Ovary (tissue), 3 donors: ENCODE measurements around the gene PTPN18.

Experiments used
- EP300 ChIP-seq: sonication (generic); formaldehyde crosslinking; IDR thresholded peaks from one replicate; pipeline ENCODE4 v1.6.1; 2017; ENCODE audit warnings: antibody characterized with exemption
- POLR2A ChIP-seq: fragments of 450-650 bp; IDR thresholded peaks from one replicate; pipeline ENCODE4 v1.6.1; 2017; ENCODE audit warnings: antibody characterized with exemption, mild to moderate bottlenecking, moderate library complexity
- TF ChIP-seq, protein P1 (sequence below), 3 donors: fragments of 450-650 bp in 2 of 3; fragments of 200-600 bp in 1 of 3; IDR thresholded peaks; one replicate each; pipeline versions ENCODE4 v1.5.1 to v1.8.0; 2016 to 2022; ENCODE audit warnings: antibody characterized with exemption in 3 of 3, mild to moderate bottlenecking in 1 of 3
- donor health status: DM: no; HTN: no; CAD: no.

GRCh38 chr2:130391058-130391871, 35.4 kb downstream of the PTPN18 start:
- TF ChIP-seq, protein P1, sequence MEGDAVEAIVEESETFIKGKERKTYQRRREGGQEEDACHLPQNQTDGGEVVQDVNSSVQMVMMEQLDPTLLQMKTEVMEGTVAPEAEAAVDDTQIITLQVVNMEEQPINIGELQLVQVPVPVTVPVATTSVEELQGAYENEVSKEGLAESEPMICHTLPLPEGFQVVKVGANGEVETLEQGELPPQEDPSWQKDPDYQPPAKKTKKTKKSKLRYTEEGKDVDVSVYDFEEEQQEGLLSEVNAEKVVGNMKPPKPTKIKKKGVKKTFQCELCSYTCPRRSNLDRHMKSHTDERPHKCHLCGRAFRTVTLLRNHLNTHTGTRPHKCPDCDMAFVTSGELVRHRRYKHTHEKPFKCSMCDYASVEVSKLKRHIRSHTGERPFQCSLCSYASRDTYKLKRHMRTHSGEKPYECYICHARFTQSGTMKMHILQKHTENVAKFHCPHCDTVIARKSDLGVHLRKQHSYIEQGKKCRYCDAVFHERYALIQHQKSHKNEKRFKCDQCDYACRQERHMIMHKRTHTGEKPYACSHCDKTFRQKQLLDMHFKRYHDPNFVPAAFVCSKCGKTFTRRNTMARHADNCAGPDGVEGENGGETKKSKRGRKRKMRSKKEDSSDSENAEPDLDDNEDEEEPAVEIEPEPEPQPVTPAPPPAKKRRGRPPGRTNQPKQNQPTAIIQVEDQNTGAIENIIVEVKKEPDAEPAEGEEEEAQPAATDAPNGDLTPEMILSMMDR (IDR thresholded peaks at IDR 0.05), result no peak
- TF ChIP-seq POLR2A (no peak), EP300 (no peak)
